Tibial nerve (tissue), 4 donors: Measurements from ENCODE around the gene ZNF423. TPM values are rescaled to one million over a fixed set of nuclear protein-coding genes. Genes with fewer than 3 reads are reported as not detected.

Experiments
- DNase-seq, 2 donors: peaks; one replicate each; pipeline ENCODE4 v3.0.0-alpha.2; 2019; ENCODE audit warnings: low spot score in 2 of 2
- H3K27ac ChIP-seq, 4 donors: fragments of 200-600 bp; sonication (generic) in 3 of 4; one replicate each; pipeline ENCODE4 v1.5.1; 2017 to 2019; ENCODE audit warnings: mild to moderate bottlenecking in 1 of 4
- H3K27me3 ChIP-seq, 2 donors: fragments of 200-600 bp; sonication (generic) in 1 of 2; one replicate each; pipeline versions ENCODE4 v1.5.1 to v1.6.0; 2017 to 2019
- H3K36me3 ChIP-seq, 3 donors: fragments of 200-600 bp; sonication (generic); one replicate each; pipeline ENCODE4 v1.5.1; 2018 to 2019
- H3K4me1 ChIP-seq, 4 donors: fragments of 200-600 bp; sonication (generic) in 3 of 4; one replicate each; pipeline ENCODE4 v1.5.1; 2017 to 2019
- H3K4me3 ChIP-seq, 4 donors: fragments of 200-600 bp; sonication (generic) in 3 of 4; one replicate each; pipeline ENCODE4 v1.5.1; 2017 to 2019; ENCODE audit warnings: mild to moderate bottlenecking in 1 of 4, moderate library complexity in 1 of 4
- H3K9me3 ChIP-seq, 4 donors: fragments of 200-600 bp; sonication (generic) in 3 of 4; one replicate each; pipeline ENCODE4 v1.5.1; 2017 to 2019
- CTCF ChIP-seq, 5 experiments: fragments of 200-600 bp in 3 of 5; fragments of 450-650 bp in 2 of 5; sonication (generic) in 3 of 5; IDR thresholded peaks; one replicate each; pipeline ENCODE4 v1.5.1; 2016 to 2019; ENCODE audit warnings: antibody characterized with exemption in 5 of 5, mild to moderate bottlenecking in 3 of 5, moderate library complexity in 2 of 5
- EP300 ChIP-seq, 2 donors: sonication (generic); formaldehyde crosslinking; IDR thresholded peaks; one replicate each; pipeline ENCODE4 v1.6.1; 2017; ENCODE audit warnings: antibody characterized with exemption in 2 of 2, mild to moderate bottlenecking in 1 of 2
- POLR2A ChIP-seq, 2 donors: fragments of 450-650 bp; IDR thresholded peaks; one replicate each; pipeline ENCODE4 v1.6.1; 2017; ENCODE audit warnings: antibody characterized with exemption in 2 of 2, mild to moderate bottlenecking in 2 of 2, moderate library complexity in 2 of 2
- WGBS, 2 donors: methylation state at CpG; one replicate each; pipeline ENCODE4 v1.1.5; 2018; 5-methylcytosine and 5-hydroxymethylcytosine counted together
- total RNA-seq, 4 donors: library from RNA; depleted of rRNA; stranded (reverse); fragments of >200 nt; gene quantifications; one replicate each; pipeline ENCODE4 v1.1.0, GENCODE V29; 2016

Gene ZNF423
- total RNA-seq, 4 donors from 2014 or later: 15.9 to 20.5 (median 18.5) TPM

- Histone ChIP-seq H3K9me3 (no peaks in the 10 kb centered on the region), H3K4me3 (peak overlapping the region in 1 of 4 donors; percentile 10), H3K27ac (no peak overlapping the region), H3K36me3 (no peaks in the 10 kb centered on the region), H3K4me1 (peaks cover 0 to 7% (median 0%) of the 10 kb centered on the region in 4 donors), H3K27me3 (peaks cover 0 to 27% of the 10 kb centered on the region in 2 donors)
- DNase-seq: no peak
- WGBS, 2 donors: 12 to 19% methylated on average over 33 to 34 of the region's 40 CpGs
- TF ChIP-seq POLR2A (IDR thresholded peaks at IDR 0.05) (no peak), CTCF (IDR thresholded peaks at IDR 0.05) (peak in 1 of 5 experiments; percentile 15)
Measured at GRCh38 chr16:49464877-49465504, 390.9 kb downstream of the ZNF423 start.

- Histone ChIP-seq H3K4me3 (no peak overlapping the region), H3K36me3 (no peaks in the 10 kb centered on the region), H3K4me1 (peaks cover 0 to 7% (median 0%) of the 10 kb centered on the region in 4 donors), H3K27ac (no peak overlapping the region), H3K9me3 (no peaks in the 10 kb centered on the region), H3K27me3 (peaks cover 0 to 27% of the 10 kb centered on the region in 2 donors)
- WGBS, 2 donors: 74 to 79% methylated on average over 2 of the region's 2 CpGs
- DNase-seq: no peak
- TF ChIP-seq CTCF (IDR thresholded peaks at IDR 0.05) (no peak), POLR2A (IDR thresholded peaks at IDR 0.05) (no peak), EP300 (IDR thresholded peaks at IDR 0.05) (no peak)
Measured at GRCh38 chr16:49464093-49464492, 391.8 kb downstream of the ZNF423 start.

- Histone ChIP-seq H3K27ac (no peak overlapping the region), H3K36me3 (no peaks in the 10 kb centered on the region), H3K4me3 (no peak overlapping the region), H3K9me3 (no peaks in the 10 kb centered on the region), H3K27me3 (peaks cover 0 to 27% of the 10 kb centered on the region in 2 donors), H3K4me1 (peaks cover 0 to 7% (median 0%) of the 10 kb centered on the region in 4 donors)
- TF ChIP-seq EP300 (IDR thresholded peaks at IDR 0.05): no peak
- no peak for TF ChIP-seq POLR2A (IDR thresholded peaks at IDR 0.05)
- TF ChIP-seq CTCF (IDR thresholded peaks at IDR 0.05): no peak
- DNase-seq: no peak
- WGBS, 2 donors: 66 to 76% methylated on average over 7 of the region's 7 CpGs
Measured at GRCh38 chr16:49463529-49463928, 392.4 kb downstream of the ZNF423 start.

GRCh38 chr16:49462989-49463371, 392.9 kb downstream of the ZNF423 start:
- TF ChIP-seq CTCF (IDR thresholded peaks at IDR 0.05) (no peak), EP300 (IDR thresholded peaks at IDR 0.05) (no peak), POLR2A (IDR thresholded peaks at IDR 0.05) (no peak)
- H3K4me3 ChIP-seq: no peak overlapping the region
- no peak for DNase-seq
- 83 to 86% methylated on average over 6 of the region's 6 CpGs for WGBS, 2 donors
- no peaks in the 10 kb centered on the region for H3K36me3 ChIP-seq
- no peaks in the 10 kb centered on the region for H3K9me3 ChIP-seq
- H3K27ac ChIP-seq: no peak overlapping the region
- peaks cover 0 to 7% (median 0%) of the 10 kb centered on the region in 4 donors for H3K4me1 ChIP-seq
- peaks cover 0 to 27% of the 10 kb centered on the region in 2 donors for H3K27me3 ChIP-seq

GRCh38 chr16:49462362-49462988, 393.4 kb downstream of the ZNF423 start:
- TF ChIP-seq EP300 (IDR thresholded peaks at IDR 0.05) (no peak), POLR2A (IDR thresholded peaks at IDR 0.05) (no peak)
- no peak overlapping the region for H3K27ac ChIP-seq
- H3K4me1 ChIP-seq: peaks cover 0 to 7% (median 0%) of the 10 kb centered on the region in 4 donors
- no peaks in the 10 kb centered on the region for H3K9me3 ChIP-seq
- no peak overlapping the region for H3K4me3 ChIP-seq
- DNase-seq: no peak
- WGBS, 2 donors: 82 to 84% methylated on average over 8 of the region's 8 CpGs
- H3K27me3 ChIP-seq: peaks cover 0 to 27% of the 10 kb centered on the region in 2 donors
- H3K36me3 ChIP-seq: no peaks in the 10 kb centered on the region
